ENCODE measurements around the gene NCK2.

- no peak for TF ChIP-seq CTCF (IDR thresholded peaks at IDR 0.05)
- TF ChIP-seq POLR2AphosphoS5 (IDR thresholded peaks at IDR 0.05) = no peak
- TF ChIP-seq POLR2A (IDR thresholded peaks at IDR 0.05; ENCODE audit: low read depth) = no peak
- no peak for TF ChIP-seq EP300 (IDR thresholded peaks at IDR 0.05)
Measured at GRCh38 chr2:105778080-105778607, 33.4 kb downstream of the NCK2 start.
